Neural cell (in vitro differentiated cells): ENCODE results near the gene COA6. TPM values are rescaled to one million over a fixed set of nuclear protein-coding genes. Genes with fewer than 3 reads are reported as not detected.

Experiments
- H2AFZ ChIP-seq: fragments of 200-600, 300-800 bp; sonication (generic), shearing (Covaris generic); 2 replicates; pipeline ENCODE4 v1.6.0; 2014; ENCODE audit warnings: low read depth, mild to moderate bottlenecking, antibody characterized with exemption, low read length, moderate library complexity
- H3F3A ChIP-seq: fragments of 200-600 bp; shearing (Covaris generic); 2 replicates; pipeline ENCODE4 v1.6.1; 2016; ENCODE audit warnings: mild to moderate bottlenecking, moderate library complexity, mixed read lengths, antibody characterized with exemption, low read length; ENCODE audit not compliant: insufficient read depth, poor library complexity, severe bottlenecking
- H3K27ac ChIP-seq: fragments of 200-600, 300-800 bp; sonication (generic), shearing (Covaris generic); 2 replicates; pipeline ENCODE4 v1.5.1; 2014; ENCODE audit warnings: mild to moderate bottlenecking, low read length, moderate library complexity
- H3K27me3 ChIP-seq: fragments of 300-800, 200-600 bp; sonication (generic), shearing (Covaris generic); 2 replicates; pipeline ENCODE4 v1.6.0; 2014; ENCODE audit warnings: mild to moderate bottlenecking, low read depth, low read length, moderate library complexity; ENCODE audit not compliant: insufficient read depth
- H3K36me3 ChIP-seq: fragments of 300-800, 200-600 bp; sonication (generic), shearing (Covaris generic); 2 replicates; pipeline ENCODE4 v1.5.1; 2014; ENCODE audit warnings: mild to moderate bottlenecking, antibody characterized with exemption, low read length, moderate library complexity; ENCODE audit not compliant: insufficient read depth
- H3K4me2 ChIP-seq: fragments of 300-800, 200-600 bp; sonication (generic), shearing (Covaris generic); 2 replicates; pipeline ENCODE4 v1.6.0; 2014; ENCODE audit warnings: mild to moderate bottlenecking, low read length
- H3K4me3 ChIP-seq: fragments of 300-800, 200-600 bp; sonication (generic), shearing (Covaris generic); 2 replicates; pipeline ENCODE4 v1.5.1; 2014; ENCODE audit warnings: mild to moderate bottlenecking, low read length, moderate library complexity
- H3K79me2 ChIP-seq: fragments of 200-600 bp; shearing (Covaris generic); replicated peaks from 2 replicates; pipeline ENCODE4 v1.6.0; 2014; ENCODE audit warnings: mild to moderate bottlenecking, low read length, moderate library complexity; ENCODE audit not compliant: insufficient read depth
- H3K9ac ChIP-seq: fragments of 300-800, 200-600 bp; sonication (generic), shearing (Covaris generic); 2 replicates; pipeline ENCODE4 v1.6.1; 2016; ENCODE audit warnings: mild to moderate bottlenecking, low read length, mixed read lengths
- H3K9me2 ChIP-seq: fragments of 200-600 bp; shearing (Covaris generic); 2 replicates; pipeline ENCODE4 v1.6.1; 2016; ENCODE audit warnings: mild to moderate bottlenecking, low read length, mixed read lengths; ENCODE audit not compliant: insufficient read depth
- H3K9me3 ChIP-seq: fragments of 200-600, 300-800 bp; sonication (generic), shearing (Covaris generic); 2 replicates; pipeline ENCODE4 v1.6.1; 2016; ENCODE audit warnings: mild to moderate bottlenecking, mixed run types, low read length, moderate library complexity, mixed read lengths
- H4K20me1 ChIP-seq: fragments of 200-600 bp; shearing (Covaris generic); 2 replicates; pipeline ENCODE4 v1.6.1; 2016; ENCODE audit warnings: mild to moderate bottlenecking, mixed run types; ENCODE audit not compliant: insufficient read depth
- CTCF ChIP-seq: fragments of 450-650 bp; IDR thresholded peaks from 2 replicates; pipeline ENCODE4 v1.5.1; 2014; ENCODE audit warnings: antibody characterized with exemption, mild to moderate bottlenecking, moderate library complexity; ENCODE audit not compliant: poor library complexity, severe bottlenecking
- EP300 ChIP-seq: fragments of 450-650 bp; conservative IDR thresholded peaks from 2 replicates; pipeline ENCODE4 v1.6.1; 2014; ENCODE audit warnings: antibody characterized with exemption, mild to moderate bottlenecking, moderate library complexity; ENCODE audit not compliant: poor library complexity, severe bottlenecking
- EZH2 ChIP-seq: fragments of 200-600, 300-800 bp; shearing (Covaris generic), sonication (generic); IDR thresholded peaks from 2 replicates; pipeline ENCODE4 v1.6.1; 2014; ENCODE audit warnings: antibody characterized with exemption, low read length, borderline replicate concordance, mild to moderate bottlenecking; ENCODE audit not compliant: insufficient read depth, poor library complexity, severe bottlenecking
- MXI1 ChIP-seq: fragments of 450-650 bp; conservative IDR thresholded peaks from 2 replicates; pipeline ENCODE4 v1.6.1; 2014; ENCODE audit warnings: antibody characterized with exemption, mild to moderate bottlenecking; ENCODE audit not compliant: poor library complexity, severe bottlenecking
- POLR2AphosphoS5 ChIP-seq: IDR thresholded peaks from 2 replicates; pipeline ENCODE4 v1.6.1; 2012
- RAD21 ChIP-seq: fragments of 450-650 bp; conservative IDR thresholded peaks from 2 replicates; pipeline ENCODE4 v1.6.1; 2014; ENCODE audit warnings: antibody characterized with exemption, mild to moderate bottlenecking, moderate library complexity
- SMC3 ChIP-seq: fragments of 450-650 bp; conservative IDR thresholded peaks from 2 replicates; pipeline ENCODE4 v1.6.1; 2014; ENCODE audit warnings: antibody characterized with exemption, mild to moderate bottlenecking, moderate library complexity; ENCODE audit not compliant: poor library complexity
- TAF1 ChIP-seq: IDR thresholded peaks from 2 replicates; pipeline ENCODE4 v1.6.1; 2012; ENCODE audit warnings: low read depth
- polyA plus RNA-seq: library from polyadenylated mRNA; depleted of rRNA; stranded (reverse); fragments of >200 nt; gene quantifications from 2 replicates; pipeline ENCODE4 v1.2.3, GENCODE V29; 2014
- TF ChIP-seq, protein P1 (sequence below): IDR thresholded peaks from 2 replicates; pipeline ENCODE4 v1.6.1; 2012; ENCODE audit warnings: borderline replicate concordance

COA6 gene
- polyA plus RNA-seq, 1 donor from 2014 or later: 48.3 TPM

DNA sequence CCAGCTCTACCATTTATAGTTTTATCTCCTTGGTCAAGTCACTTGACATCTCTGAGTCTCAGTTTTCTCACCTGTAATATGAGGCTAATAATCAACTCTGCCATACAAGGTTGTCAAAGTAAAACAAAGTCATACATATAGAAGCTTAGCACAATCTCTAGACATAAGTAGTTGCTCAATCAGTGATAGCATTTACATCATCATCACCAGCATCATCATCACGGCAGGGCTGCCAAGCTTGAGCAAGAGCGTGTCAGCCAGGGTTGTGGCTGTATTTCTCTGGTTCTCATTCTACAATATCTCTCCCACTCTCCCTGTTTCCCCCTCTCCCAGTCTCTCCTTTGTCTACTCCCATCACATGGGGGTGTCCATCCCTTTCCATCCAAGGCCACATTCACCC, 41.7 kb upstream of the COA6 start:
- Histone ChIP-seq H3K79me2 (no peaks in the 10 kb centered on the region), H3K9ac (no peak overlapping the region), H3K27ac (no peak overlapping the region), H3K9me3 (no peaks in the 10 kb centered on the region), H3K36me3 (no peaks in the 10 kb centered on the region), H3K27me3 (no peaks in the 10 kb centered on the region), H3F3A (no peaks in the 10 kb centered on the region), H3K4me2 (no peak overlapping the region), H4K20me1 (no peaks in the 10 kb centered on the region), H3K9me2 (no peaks in the 10 kb centered on the region), H2AFZ (no peak overlapping the region), H3K4me3 (no peak overlapping the region)
- TF ChIP-seq SMC3: no peak
- TF ChIP-seq POLR2AphosphoS5: no peak
- TF ChIP-seq EZH2: no peak
- no peak for TF ChIP-seq MXI1
- TF ChIP-seq RAD21: no peak
- no peak for TF ChIP-seq TAF1

DNA sequence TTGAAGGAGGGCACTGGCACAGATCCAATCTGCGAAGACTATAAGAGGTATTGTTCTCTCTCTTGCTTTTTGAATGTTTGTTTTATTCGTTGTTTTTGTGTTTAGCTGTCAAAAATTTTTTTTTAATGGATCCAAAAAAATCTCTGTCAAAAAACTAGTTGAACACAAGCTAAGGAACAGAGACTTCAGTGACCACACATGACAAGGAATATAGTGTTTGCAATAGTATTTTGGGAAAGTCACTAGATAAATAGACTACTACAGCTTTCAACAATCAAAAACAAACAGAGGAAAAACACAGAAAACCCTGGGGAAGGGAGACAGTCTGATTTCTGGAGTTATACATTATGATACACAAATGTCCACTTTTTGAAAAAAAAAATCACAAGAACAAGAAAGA, 36.9 kb upstream of the COA6 start:
- Histone ChIP-seq H3K9me2 (no peaks in the 10 kb centered on the region), H3K9me3 (peaks cover 10% of the 10 kb centered on the region), H3F3A (no peaks in the 10 kb centered on the region), H3K79me2 (no peaks in the 10 kb centered on the region), H3K27me3 (no peaks in the 10 kb centered on the region), H3K27ac (no peak overlapping the region), H3K4me3 (no peak overlapping the region), H2AFZ (no peak overlapping the region), H3K9ac (no peak overlapping the region), H4K20me1 (no peaks in the 10 kb centered on the region), H3K4me2 (no peak overlapping the region), H3K36me3 (no peaks in the 10 kb centered on the region)
- TF ChIP-seq MXI1 (no peak), EZH2 (no peak), EP300 (no peak)

GRCh38 chr1:234337233-234337632, 36.0 kb upstream of the COA6 start:
- H3K79me2 ChIP-seq: no peaks in the 10 kb centered on the region
- no peaks in the 10 kb centered on the region for H3K27me3 ChIP-seq
- H3F3A ChIP-seq: no peaks in the 10 kb centered on the region
- H3K4me3 ChIP-seq: no peak overlapping the region
- no peak overlapping the region for H2AFZ ChIP-seq
- no peak overlapping the region for H3K27ac ChIP-seq
- H4K20me1 ChIP-seq: no peaks in the 10 kb centered on the region
- no peaks in the 10 kb centered on the region for H3K9me2 ChIP-seq
- TF ChIP-seq, protein P1, sequence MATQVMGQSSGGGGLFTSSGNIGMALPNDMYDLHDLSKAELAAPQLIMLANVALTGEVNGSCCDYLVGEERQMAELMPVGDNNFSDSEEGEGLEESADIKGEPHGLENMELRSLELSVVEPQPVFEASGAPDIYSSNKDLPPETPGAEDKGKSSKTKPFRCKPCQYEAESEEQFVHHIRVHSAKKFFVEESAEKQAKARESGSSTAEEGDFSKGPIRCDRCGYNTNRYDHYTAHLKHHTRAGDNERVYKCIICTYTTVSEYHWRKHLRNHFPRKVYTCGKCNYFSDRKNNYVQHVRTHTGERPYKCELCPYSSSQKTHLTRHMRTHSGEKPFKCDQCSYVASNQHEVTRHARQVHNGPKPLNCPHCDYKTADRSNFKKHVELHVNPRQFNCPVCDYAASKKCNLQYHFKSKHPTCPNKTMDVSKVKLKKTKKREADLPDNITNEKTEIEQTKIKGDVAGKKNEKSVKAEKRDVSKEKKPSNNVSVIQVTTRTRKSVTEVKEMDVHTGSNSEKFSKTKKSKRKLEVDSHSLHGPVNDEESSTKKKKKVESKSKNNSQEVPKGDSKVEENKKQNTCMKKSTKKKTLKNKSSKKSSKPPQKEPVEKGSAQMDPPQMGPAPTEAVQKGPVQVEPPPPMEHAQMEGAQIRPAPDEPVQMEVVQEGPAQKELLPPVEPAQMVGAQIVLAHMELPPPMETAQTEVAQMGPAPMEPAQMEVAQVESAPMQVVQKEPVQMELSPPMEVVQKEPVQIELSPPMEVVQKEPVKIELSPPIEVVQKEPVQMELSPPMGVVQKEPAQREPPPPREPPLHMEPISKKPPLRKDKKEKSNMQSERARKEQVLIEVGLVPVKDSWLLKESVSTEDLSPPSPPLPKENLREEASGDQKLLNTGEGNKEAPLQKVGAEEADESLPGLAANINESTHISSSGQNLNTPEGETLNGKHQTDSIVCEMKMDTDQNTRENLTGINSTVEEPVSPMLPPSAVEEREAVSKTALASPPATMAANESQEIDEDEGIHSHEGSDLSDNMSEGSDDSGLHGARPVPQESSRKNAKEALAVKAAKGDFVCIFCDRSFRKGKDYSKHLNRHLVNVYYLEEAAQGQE: no peak
- no peak for TF ChIP-seq CTCF
- no peak for TF ChIP-seq POLR2AphosphoS5
- TF ChIP-seq RAD21: no peak
- no peak for TF ChIP-seq EZH2
- TF ChIP-seq EP300: no peak
- no peak for TF ChIP-seq TAF1
- TF ChIP-seq MXI1: no peak
- TF ChIP-seq SMC3: no peak
- peaks cover 10% of the 10 kb centered on the region for H3K9me3 ChIP-seq
- H3K9ac ChIP-seq: no peak overlapping the region
- no peaks in the 10 kb centered on the region for H3K36me3 ChIP-seq
- H3K4me2 ChIP-seq: no peak overlapping the region
